IPS-11a (cell line): ENCODE results near the gene TMED6.
A peak's percentile ranks its signal among the peaks of the same experiment; 100 is the strongest.
"Not testable (repeated sequence)": the region's sequence is repeated elsewhere in the genome, so short reads cannot be mapped to it uniquely, and the experiment has no call there.

ENCODE experiments used
- H3K4me3 ChIP-seq: one replicate; pipeline ENCODE4 v1.5.1; 2013; ENCODE audit warnings: low read depth, low read length, control low read depth

The TMED6 gene

GRCh38 chr16:69363281-69363717, 11.7 kb upstream of the TMED6 start:
- no peak overlapping the region for H3K4me3 ChIP-seq

DNA sequence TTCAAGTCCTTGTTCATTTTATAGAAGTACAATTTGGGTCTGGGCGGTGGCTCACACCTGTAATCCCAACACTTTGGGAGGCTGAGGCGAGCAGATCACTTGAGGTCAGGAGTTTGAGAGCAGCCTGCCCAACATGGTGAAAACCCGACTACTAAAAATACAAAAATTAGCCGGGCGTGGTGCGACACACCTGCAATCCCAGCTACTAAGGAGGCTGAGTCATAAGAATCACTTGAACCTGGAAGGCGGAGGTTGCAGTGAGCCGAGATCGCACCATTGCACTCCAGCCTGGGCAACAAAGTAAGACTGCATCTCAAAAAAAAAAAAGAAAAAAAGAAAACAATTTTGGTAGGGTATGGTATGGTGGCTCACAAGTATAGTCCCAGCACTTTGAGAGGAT, 8.5 kb upstream of the TMED6 start:
- H3K4me3 ChIP-seq, result not testable (repeated sequence)

DNA sequence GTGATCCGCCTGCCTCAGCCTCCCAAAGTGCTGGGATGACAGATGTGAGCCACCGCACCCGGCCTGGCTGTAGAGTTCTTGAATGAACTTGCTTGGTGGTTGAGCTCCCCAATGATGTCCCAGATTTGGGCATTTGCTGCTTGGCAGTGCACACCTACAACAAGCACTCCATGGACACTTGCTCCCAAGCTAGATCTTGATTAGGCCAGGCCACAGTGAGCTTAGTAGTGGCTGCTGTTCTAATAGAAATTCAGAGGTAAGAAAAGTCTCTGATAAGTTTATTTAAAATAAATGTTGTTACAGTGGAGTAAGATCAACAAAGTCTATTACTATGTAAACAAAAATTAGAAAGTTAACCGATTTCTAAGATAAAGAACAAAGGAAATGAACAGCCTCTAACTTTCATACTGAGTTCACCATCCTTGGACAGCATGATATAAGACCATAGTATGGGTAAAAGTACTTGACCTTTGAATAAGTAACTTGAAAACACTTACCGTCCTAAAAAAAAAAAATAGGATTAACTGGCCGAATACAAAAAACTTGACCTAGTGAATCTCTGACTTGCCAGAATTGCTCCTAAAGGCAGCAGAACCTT, 951 bp downstream of the TMED6 start:
- no peak overlapping the region for H3K4me3 ChIP-seq

DNA sequence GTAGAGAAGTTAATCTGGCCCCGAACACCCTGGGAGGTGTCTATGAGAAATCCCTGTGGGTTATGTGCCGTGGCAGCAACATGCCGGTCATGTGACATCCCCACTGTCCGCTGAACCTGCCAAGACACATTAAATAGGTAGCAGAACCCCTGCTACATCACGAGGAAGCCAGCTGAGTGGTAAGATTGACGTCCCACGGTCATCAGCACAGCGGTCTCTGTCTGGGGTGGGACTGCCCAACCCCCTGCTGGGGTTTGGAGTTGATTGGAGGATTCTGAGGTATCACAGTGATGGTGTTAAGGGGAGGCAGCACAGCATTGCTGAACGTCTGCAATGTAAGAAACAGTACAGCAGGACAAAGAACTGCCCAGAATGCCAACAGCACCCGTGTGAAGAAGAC, 2.0 kb downstream of the TMED6 start:
- no peak overlapping the region for H3K4me3 ChIP-seq

DNA sequence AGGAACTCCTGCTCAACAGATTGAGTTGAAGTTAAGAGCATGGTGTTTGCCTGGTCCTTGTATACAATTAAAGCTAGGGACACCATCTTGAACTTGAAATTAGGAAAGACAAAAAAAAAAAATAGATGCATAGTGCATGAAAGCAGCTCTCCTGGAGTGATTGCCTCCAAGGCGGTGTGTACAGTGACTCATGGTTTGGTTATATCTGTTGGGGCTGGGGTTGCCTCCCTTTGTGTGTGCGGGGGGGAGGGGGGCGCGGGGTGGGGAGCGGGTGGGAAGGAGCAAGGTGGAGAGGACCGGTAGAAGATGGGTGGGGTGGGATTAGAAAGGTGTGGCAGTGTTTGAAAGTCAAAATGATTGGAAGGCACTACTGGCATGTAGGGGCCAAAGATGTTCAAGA, 3.4 kb downstream of the TMED6 start:
- no peak overlapping the region for H3K4me3 ChIP-seq

- H3K4me3 ChIP-seq, result no peak overlapping the region
Measured at GRCh38 chr16:69346683-69347082, 4.9 kb downstream of the TMED6 start.

DNA sequence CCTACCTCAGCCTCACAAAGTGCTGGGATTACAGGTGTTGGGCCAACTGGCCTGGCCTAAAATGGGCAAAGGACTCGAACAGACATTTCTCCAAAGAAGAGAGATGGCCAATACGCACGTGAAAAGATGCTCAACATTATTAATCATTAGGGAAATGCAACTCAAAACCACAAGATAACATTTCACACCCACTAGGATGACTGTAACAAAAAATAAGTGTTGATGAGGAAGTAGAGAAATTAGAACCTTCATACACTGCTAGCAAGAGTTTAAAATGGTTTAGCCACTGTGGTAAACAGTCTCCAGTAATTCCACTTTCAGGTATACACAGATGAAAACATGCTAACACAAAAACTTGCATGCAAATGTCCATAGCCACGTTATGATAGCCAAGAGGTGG, 5.7 kb downstream of the TMED6 start:
- no peak overlapping the region for H3K4me3 ChIP-seq

GRCh38 chr16:69344171-69344570, 7.4 kb downstream of the TMED6 start:
- H3K4me3 ChIP-seq, result no peak overlapping the region

- H3K4me3 ChIP-seq, result peak overlapping the region; percentile 98
Measured at GRCh38 chr16:69340095-69340644, 11.4 kb downstream of the TMED6 start.

GRCh38 chr16:69339289-69340094, 12.1 kb downstream of the TMED6 start, which contains the start of the genes COG8 and NIP7:
Gene COG8 (minus strand): TSS chr16:69339564. CDS start chr16:69339552, 12 bp downstream.
Gene NIP7 (plus strand): TSS chr16:69339772. CDS start chr16:69339830, 58 bp downstream.
- peak within 1 kb of the TSS; percentile 98 for H3K4me3 ChIP-seq

GRCh38 chr16:69338557-69339288, 12.9 kb downstream of the TMED6 start:
- peak overlapping the region; percentile 98 for H3K4me3 ChIP-seq

DNA sequence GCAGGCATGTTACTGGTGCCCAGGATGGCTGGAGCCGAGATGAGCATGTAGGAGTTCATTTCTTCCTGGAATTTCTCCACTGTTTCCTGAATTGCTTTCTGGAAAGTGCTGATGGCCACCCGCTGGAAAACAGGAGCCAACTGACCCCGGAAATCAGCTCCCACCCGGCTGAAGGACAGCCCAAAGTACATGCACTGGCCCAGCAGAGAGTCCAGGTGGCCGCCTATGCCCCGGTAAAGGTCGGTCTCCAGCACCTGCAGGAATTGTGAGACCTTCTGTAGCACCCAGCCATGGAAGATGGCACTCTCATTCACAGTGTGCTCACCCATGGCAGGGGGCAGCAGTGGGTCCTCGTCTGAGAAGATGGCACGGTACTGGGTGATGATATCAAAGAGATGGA, 16.9 kb downstream of the TMED6 start:
- no peak overlapping the region for H3K4me3 ChIP-seq

GRCh38 chr16:69330286-69331109, 21.1 kb downstream of the TMED6 start, which contains the start of gene PDF:
Gene PDF (minus strand): TSS chr16:69330588. CDS start chr16:69330570, 18 bp downstream.
- peak within 1 kb of the TSS; percentile 92 for H3K4me3 ChIP-seq

DNA sequence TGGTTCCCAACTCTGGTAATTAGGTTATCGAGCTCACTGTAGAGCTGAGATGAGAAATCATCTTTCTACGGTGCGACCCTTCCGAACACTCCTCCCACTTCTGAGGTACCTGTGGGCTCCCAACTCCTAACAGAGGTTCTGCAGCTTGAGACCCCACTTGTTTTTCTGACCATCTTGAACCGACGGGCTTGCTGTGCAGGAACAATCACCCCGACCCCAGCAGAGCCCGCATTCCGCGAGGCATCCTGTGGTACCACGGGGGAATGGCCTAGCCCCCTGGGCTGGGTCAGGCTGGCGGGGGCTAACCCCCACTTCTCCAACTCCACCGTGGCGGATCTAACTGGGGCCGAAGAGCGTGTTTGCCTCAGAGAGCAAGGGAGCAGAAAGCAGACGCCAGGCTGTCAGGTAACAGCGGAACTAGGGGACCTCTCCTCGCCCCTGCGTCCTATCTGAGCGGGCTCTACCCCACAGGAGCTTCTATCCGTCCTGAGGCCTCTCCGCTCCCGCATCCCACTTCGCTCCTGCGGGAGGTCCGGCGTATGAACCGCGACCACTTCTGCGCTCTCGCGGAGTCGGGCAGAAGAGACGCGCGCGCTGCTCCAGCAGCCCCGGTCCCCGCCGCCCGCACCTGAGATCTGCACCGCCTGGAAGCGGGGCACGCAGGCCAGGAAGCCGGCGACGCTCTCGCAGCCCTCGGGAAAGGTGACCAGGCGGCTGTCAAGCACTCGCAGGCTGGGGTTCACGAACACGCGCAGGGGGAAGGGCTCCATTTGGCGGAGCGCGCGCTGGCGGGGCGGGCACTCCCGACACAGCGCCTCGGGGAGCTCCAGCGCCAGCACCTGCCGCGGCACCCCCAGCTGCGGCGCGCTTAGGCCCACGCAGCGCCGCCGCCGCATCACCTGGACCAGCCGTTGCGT, 22.0 kb downstream of the TMED6 start:
- H3K4me3 ChIP-seq, result peak overlapping the region; percentile 92

DNA sequence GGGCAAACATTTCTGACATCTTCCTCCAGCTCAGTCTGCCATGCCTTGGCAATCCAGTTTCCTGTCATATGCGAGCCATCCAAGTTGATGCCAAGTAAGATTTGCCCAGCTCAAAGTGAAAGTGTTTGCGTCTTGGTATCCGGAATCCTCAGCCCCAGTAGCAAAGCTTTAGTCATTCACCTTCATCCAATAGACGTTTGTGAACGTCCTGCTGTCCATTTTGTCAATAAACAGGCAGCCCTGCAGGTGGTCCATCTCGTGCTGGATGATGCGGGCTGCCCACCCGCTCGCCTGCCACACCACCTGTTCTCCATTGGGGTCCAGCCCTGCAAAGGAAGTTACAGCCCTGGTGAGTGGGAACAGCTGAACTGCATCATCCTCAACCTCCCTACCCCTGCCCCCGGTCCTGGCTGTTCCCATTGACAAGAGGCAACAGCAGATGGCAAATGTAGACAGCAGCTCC, 22.7 kb downstream of the TMED6 start:
- peak overlapping the region; percentile 92 for H3K4me3 ChIP-seq

DNA sequence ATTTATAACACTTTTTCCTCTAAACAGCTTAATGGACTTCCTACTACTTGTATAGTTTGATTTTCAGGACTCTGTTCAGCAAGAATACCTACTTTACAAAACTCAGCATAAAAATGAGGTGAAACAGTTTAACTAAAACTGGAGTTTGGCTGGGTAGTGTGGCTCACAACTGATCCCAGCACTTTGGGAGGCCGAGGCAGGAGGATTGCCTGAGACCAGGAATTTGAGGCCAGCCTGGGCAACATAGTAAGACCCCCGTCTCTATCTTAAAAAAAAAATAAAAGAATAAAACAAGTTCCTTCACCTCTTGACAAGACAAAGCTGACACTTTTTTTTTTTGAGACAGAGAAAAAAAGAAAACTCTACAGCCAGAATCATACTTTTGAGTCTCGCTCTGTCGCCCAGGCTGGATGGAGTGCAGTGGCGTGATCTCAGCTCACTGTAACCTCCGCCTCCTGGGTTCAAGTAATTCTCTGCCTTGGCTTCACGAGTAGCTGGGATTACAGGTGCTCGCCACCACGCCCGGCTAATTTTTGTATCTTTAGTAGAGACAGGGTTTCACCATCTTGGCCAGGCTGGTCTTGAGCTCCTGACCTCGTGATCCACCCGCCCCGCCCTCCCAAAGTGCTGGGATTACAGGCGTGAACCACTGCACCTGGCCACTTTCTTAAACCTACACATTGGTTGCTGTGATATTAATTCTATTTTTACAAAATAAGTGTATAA, 23.8 kb downstream of the TMED6 start:
- no peak overlapping the region for H3K4me3 ChIP-seq

- no peak overlapping the region for H3K4me3 ChIP-seq
Measured at GRCh38 chr16:69326172-69326873, 25.3 kb downstream of the TMED6 start.

DNA sequence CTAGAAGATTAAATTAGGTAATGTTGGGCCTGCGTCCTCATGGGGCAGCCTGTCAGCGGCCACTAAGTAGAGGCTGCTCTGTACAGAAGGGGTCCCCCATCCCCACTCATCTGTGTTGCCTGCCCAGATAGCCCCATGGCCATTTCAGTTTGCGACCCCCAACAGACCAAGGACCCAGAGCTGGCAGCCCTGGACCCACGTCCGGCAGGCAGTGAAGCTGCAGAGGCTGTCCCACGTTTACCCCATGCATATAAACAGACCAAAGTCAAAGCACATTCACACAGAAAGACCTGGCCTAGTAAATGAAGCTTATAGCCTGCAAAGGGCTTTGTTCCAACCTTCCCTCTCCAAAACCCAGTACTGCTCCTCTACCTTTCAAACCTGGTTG, 25.8 kb downstream of the TMED6 start:
- no peak overlapping the region for H3K4me3 ChIP-seq
